K562 (cell line): ENCODE data around the gene PIK3C2B. TPM values are rescaled to one million over a fixed set of nuclear protein-coding genes. Genes with fewer than 3 reads are reported as not detected.

ENCODE experiments used
- BHLHE40 ChIP-seq: IDR thresholded peaks from 2 replicates; pipeline ENCODE4 v1.6.1; 2011; ENCODE audit warnings: low read length, improper control_type of control experiment
- CCNT2 ChIP-seq: IDR thresholded peaks from 2 replicates; pipeline ENCODE4 v1.6.1; 2011; ENCODE audit warnings: borderline replicate concordance, low read depth, mild to moderate bottlenecking, moderate library complexity, mixed read lengths, low read length; ENCODE audit not compliant: insufficient read length; ENCODE audit errors: extremely low read depth
- CEBPG ChIP-seq, 3 experiments: fragments of 200-800 bp in 1 of 3; sonication (Bioruptor generic) in 1 of 3; sonication (generic) in 1 of 3; formaldehyde crosslinking in 1 of 3; IDR thresholded peaks in 2 of 3; conservative IDR thresholded peaks in 1 of 3; 2 replicates each; pipeline versions ENCODE4 v1.6.1 to v1.8.0; 2016 to 2022; ENCODE audit warnings: missing compliant biosample characterization in 2 of 3, missing genetic modification characterization in 2 of 3, mild to moderate bottlenecking in 1 of 3, missing genetic modification reagents in 1 of 3
- CXXC5 ChIP-seq: fragments of 250-450 bp; sonication (Bioruptor Pico); IDR thresholded peaks from 2 replicates; pipeline ENCODE4 v1.8.0; 2022; ENCODE audit warnings: inconsistent platforms, mild to moderate bottlenecking, moderate library complexity
- DPF2 ChIP-seq: fragments of 450-650 bp; IDR thresholded peaks from 2 replicates; pipeline ENCODE4 v1.6.1; 2016
- ETS1 ChIP-seq: conservative IDR thresholded peaks from 2 replicates; pipeline ENCODE4 v1.6.1; 2011; ENCODE audit warnings: low read depth, mild to moderate bottlenecking, low read length; ENCODE audit not compliant: control insufficient read depth
- GTF2A2 ChIP-seq: IDR thresholded peaks from 2 replicates; pipeline ENCODE4 v1.6.1; 2016; ENCODE audit warnings: mild to moderate bottlenecking, missing genetic modification characterization, missing compliant biosample characterization
- HIVEP1 ChIP-seq: fragments of 250-450 bp; sonication (Bioruptor Pico); IDR thresholded peaks from 2 replicates; pipeline ENCODE4 v1.4.0; 2020; ENCODE audit warnings: mild to moderate bottlenecking
- HNRNPLL ChIP-seq: fragments of 200-400 bp; formaldehyde crosslinking; IDR thresholded peaks from 2 replicates; pipeline ENCODE4 v1.6.1; 2017; ENCODE audit warnings: low read length, low read depth, mild to moderate bottlenecking; ENCODE audit not compliant: poor library complexity, severe bottlenecking
- JUND ChIP-seq, 2 experiments: IDR thresholded peaks; 2 replicates in 1 of 2; 3 replicates in 1 of 2; pipeline ENCODE4 v1.6.1; 2011; ENCODE audit warnings: borderline replicate concordance in 2 of 2, low read depth in 2 of 2, low read length in 2 of 2, improper control_type of control experiment in 1 of 2, missing biosample characterization in 1 of 2, missing genetic modification characterization in 1 of 2, missing genetic modification reagents in 1 of 2
- KDM2B ChIP-seq: fragments of 250-450 bp; sonication (Bioruptor Pico); IDR thresholded peaks from 2 replicates; pipeline ENCODE4 v1.8.0; 2021; ENCODE audit warnings: mild to moderate bottlenecking, moderate library complexity
- LCOR ChIP-seq: sonication (generic); formaldehyde crosslinking; IDR thresholded peaks from 2 replicates; pipeline ENCODE4 v1.8.0; 2022; ENCODE audit warnings: mild to moderate bottlenecking, missing genetic modification reagents
- NCOA6 ChIP-seq: fragments of 450-650 bp; IDR thresholded peaks from 2 replicates; pipeline ENCODE4 v1.6.1; 2017; ENCODE audit warnings: mild to moderate bottlenecking
- NFE2 ChIP-seq: IDR thresholded peaks from 2 replicates; pipeline ENCODE4 v1.6.1; 2014; ENCODE audit warnings: antibody characterized with exemption, low read depth
- NFIC ChIP-seq: fragments of 450-650 bp; IDR thresholded peaks from 2 replicates; pipeline ENCODE4 v1.6.1; 2017; ENCODE audit warnings: mild to moderate bottlenecking, inconsistent platforms
- NR2F6 ChIP-seq: fragments of 450-650 bp; formaldehyde crosslinking; IDR thresholded peaks from 2 replicates; pipeline ENCODE4 v1.4.0; 2020; ENCODE audit warnings: mild to moderate bottlenecking
- SNIP1 ChIP-seq: fragments of 450-650 bp; IDR thresholded peaks from 2 replicates; pipeline ENCODE4 v1.7.1; 2017; ENCODE audit warnings: low read depth, mild to moderate bottlenecking
- SP1 ChIP-seq: sonication (generic); formaldehyde crosslinking; IDR thresholded peaks from 2 replicates; pipeline ENCODE4 v1.8.1; 2022; ENCODE audit warnings: mild to moderate bottlenecking, missing genetic modification reagents
- TAF15 ChIP-seq: fragments of 200-400 bp; formaldehyde crosslinking; IDR thresholded peaks from 2 replicates; pipeline ENCODE4 v1.6.1; 2017; ENCODE audit warnings: mild to moderate bottlenecking, low read depth, low read length, moderate library complexity
- ZNF77 ChIP-seq: fragments of 250-450 bp; sonication (Bioruptor Pico); IDR thresholded peaks from 2 replicates; pipeline ENCODE4 v1.5.0; 2020
- polyA plus RNA-seq, 8 experiments: library from polyadenylated mRNA; depleted of rRNA in 4 of 8; stranded (reverse) in 5 of 8; unstranded in 3 of 8; fragments of >200 nt; fragmentation: Nextera tagmentation in 2 of 8; fragmentation: Illumina TruSeq in 1 of 8; extraction: Ambion mirVana in 2 of 8; extraction: Trizol in 1 of 8; gene quantifications; 2 replicates each; pipeline versions ENCODE4 v1.2.1 to v1.2.3, GENCODE V29; 2011 to 2014; ENCODE audit warnings: inconsistent platforms in 1 of 8, missing spikeins in 1 of 8
- total RNA-seq, 7 experiments: library from RNA; depleted of rRNA in 6 of 7; stranded (reverse); fragments of >200 nt in 6 of 7; fragmentation: Illumina TruSeq in 2 of 7; extraction: Trizol in 2 of 7; gene quantifications; 2 replicates each; pipeline versions ENCODE4 v1.2.1 to v1.2.3, GENCODE V29; 2011 to 2021; ENCODE audit warnings: low replicate concordance in 1 of 7
- TF ChIP-seq, protein P1 (sequence below): fragments of 250-450 bp; sonication (Bioruptor Pico); IDR thresholded peaks from 2 replicates; pipeline ENCODE4 v1.4.0; 2020

PIK3C2B gene
- total and polyA plus RNA-seq, 9 of the 15 experiments (the other 6 are each of a cell fraction or from before 2014, with no cell fraction given) = 0.10 to 2.9 (median 0.72) TPM

- TF ChIP-seq TAF15 (no peak), HIVEP1 (CRISPR knock-in tag) (peak; percentile 20; the same call in 1 of the 2 replicates), GTF2A2 (no peak), LCOR (CRISPR knock-in tag) (peak; percentile 63; the same call in 1 of the 2 replicates), CCNT2 (peak; percentile 78), NR2F6 (CRISPR knock-in tag) (no peak), CEBPG (CRISPR knock-in tag; IDR thresholded peaks at IDR 0.05) (peak; percentile 72; the same call in 1 of the 2 replicates), CEBPG (tag; conservative IDR thresholded peaks at IDR 0.05 in 1 of 2, IDR thresholded peaks at IDR 0.05 in 1 of 2) (no peak), ZNF77 (no peak), NFE2 (no peak), HNRNPLL (peak; percentile 66), KDM2B (peak; percentile 96), SP1 (CRISPR knock-in tag) (0 out of 2 replicates have a peak, but pooled peaks have one; percentile 53), SNIP1 (peak; percentile 87), ETS1 (no peak; the same call in 1 of the 2 replicates), NFIC (peak; percentile 37), DPF2 (0 out of 2 replicates have a peak, but pooled peaks have one; percentile 1), CXXC5 (CRISPR knock-in tag) (peak; percentile 87), BHLHE40 (peak; percentile 50), JUND (IDR thresholded peaks at IDR 0.05; ENCODE audit: borderline replicate concordance, low read depth, low read length) (0 out of 2 replicates have a peak, but pooled peaks have one; percentile 12), JUND (tag; IDR thresholded peaks at IDR 0.05; ENCODE audit: borderline replicate concordance, low read depth, low read length) (peak; percentile 17; the same call in 1 of the 3 replicates), NCOA6 (peak; percentile 82)
- TF ChIP-seq, protein P1, sequence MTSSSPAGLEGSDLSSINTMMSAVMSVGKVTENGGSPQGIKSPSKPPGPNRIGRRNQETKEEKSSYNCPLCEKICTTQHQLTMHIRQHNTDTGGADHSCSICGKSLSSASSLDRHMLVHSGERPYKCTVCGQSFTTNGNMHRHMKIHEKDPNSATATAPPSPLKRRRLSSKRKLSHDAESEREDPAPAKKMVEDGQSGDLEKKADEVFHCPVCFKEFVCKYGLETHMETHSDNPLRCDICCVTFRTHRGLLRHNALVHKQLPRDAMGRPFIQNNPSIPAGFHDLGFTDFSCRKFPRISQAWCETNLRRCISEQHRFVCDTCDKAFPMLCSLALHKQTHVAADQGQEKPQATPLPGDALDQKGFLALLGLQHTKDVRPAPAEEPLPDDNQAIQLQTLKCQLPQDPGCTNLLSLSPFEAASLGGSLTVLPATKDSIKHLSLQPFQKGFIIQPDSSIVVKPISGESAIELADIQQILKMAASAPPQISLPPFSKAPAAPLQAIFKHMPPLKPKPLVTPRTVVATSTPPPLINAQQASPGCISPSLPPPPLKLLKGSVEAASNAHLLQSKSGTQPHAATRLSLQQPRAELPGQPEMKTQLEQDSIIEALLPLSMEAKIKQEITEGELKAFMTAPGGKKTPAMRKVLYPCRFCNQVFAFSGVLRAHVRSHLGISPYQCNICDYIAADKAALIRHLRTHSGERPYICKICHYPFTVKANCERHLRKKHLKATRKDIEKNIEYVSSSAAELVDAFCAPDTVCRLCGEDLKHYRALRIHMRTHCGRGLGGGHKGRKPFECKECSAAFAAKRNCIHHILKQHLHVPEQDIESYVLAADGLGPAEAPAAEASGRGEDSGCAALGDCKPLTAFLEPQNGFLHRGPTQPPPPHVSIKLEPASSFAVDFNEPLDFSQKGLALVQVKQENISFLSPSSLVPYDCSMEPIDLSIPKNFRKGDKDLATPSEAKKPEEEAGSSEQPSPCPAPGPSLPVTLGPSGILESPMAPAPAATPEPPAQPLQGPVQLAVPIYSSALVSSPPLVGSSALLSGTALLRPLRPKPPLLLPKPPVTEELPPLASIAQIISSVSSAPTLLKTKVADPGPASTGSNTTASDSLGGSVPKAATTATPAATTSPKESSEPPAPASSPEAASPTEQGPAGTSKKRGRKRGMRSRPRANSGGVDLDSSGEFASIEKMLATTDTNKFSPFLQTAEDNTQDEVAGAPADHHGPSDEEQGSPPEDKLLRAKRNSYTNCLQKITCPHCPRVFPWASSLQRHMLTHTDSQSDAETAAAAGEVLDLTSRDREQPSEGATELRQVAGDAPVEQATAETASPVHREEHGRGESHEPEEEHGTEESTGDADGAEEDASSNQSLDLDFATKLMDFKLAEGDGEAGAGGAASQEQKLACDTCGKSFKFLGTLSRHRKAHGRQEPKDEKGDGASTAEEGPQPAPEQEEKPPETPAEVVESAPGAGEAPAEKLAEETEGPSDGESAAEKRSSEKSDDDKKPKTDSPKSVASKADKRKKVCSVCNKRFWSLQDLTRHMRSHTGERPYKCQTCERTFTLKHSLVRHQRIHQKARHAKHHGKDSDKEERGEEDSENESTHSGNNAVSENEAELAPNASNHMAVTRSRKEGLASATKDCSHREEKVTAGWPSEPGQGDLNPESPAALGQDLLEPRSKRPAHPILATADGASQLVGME (CRISPR knock-in tag) = peak; percentile 49; the same call in 1 of the 2 replicates
These were observed at the start of gene PIK3C2B (continued) for GRCh38 chr1:204494281-204495077.
